ENCODE measurements around the gene AEBP2.

Gene AEBP2

DNA sequence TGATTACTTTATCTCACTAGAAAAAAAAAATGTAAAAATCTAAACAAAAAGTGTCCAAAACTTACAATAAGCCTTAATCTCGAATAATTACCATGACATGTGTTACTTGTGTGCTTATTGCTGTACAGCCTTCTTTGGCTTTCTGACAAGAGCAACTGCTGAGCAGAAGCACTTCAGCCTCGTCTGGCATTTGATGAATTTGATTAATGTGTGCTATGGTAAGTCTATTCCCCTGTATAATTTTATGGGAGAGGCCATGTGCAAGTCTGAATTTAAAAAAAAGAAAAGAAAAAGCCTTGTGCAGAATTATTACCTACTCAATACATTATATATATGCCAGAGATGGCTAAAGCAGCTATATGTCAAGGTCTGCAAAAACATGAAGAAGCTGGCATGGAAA is 113.9 kb downstream of the AEBP2 start:
- DNase-seq (ENCODE audit: low spot score) = no peak

DNA sequence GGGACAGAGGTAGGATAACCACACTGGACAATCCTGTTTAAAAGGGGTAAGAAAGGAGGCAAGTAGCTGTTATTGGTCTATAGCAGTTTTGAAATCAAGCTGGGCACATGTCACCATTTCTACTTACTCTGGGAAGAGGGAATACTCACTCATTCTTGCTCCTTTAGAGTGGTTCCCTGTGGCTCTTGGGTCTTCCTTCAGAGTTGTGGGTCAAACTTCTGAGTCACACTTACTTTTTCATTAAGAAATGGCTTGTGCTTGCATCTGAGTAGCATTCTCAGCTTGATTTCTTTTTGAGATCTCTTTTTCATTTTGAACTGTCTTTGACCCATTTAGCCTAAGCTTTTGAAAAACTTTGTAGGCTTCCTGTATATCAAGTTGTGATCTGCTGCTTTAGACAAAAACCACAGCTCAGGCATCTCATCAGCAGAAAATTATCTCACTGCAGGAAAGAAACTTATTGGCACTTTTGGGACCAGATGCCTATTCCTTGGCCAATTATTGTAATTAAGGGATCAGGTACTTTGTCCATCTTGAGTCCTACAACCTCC is 122.2 kb downstream of the AEBP2 start:
- DNase-seq (ENCODE audit: low spot score) = no peak
